Astrocyte of the spinal cord (primary cell): ENCODE data around the gene TMED10.

Experiments
- DNase-seq: peaks from one replicate; pipeline ENCODE4 v3.0.0; 2011; ENCODE audit warnings: low read depth, low spot score
- H3K4me3 ChIP-seq: 2 replicates; pipeline ENCODE4 v1.5.1; 2011; ENCODE audit warnings: low read depth, mild to moderate bottlenecking, low read length, moderate library complexity
- CTCF ChIP-seq: IDR thresholded peaks from 2 replicates; pipeline ENCODE4 v1.5.1; 2012; ENCODE audit warnings: low read depth, mild to moderate bottlenecking, low read length, inconsistent platforms
- in situ Hi-C: cut with HindIII; loops from 2 replicates; pipeline ENCODE4 v1.10.0; 2017; ENCODE audit warnings: low sequenced_read_pairs

Gene TMED10

DNA sequence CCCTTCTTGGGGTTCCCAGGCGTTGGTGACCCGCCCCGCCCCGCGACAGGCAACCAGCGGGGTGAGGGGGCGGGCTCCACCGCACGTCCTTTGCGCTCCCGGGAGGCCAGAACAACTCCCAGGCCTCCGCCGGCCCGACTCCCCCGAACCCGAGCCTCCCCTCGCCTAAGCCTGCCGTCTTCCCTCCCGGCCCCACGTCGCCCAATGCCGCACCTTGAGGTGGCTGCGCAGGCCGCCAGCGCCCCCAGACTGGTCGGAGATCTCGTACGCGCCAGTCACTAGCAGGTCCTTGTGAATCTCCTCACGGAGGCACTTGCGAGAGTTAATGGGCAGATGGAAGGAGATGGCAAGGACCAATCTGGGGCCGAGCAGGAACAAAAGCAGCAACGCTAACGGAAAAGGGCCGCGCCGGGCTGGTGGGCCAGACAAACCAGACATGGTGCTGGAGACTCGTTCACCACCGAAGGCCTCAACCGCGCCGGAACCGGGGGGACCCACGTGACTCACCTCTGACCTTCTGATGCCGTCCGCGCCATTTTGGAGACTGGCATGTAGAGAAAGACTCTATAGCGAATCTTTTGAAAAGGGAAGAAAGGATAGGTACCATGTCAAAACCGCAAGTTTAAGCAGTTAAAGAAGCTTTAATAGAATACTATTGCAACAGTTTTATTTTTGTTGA is at the start of gene TMED10:
TSS of gene TMED10 (minus strand) at position 471 of the 679 bp plus-strand sequence. CDS start at position 438, 33 bp downstream.
- H3K4me3 ChIP-seq: peak within 1 kb of the TSS; percentile 76
- TF ChIP-seq CTCF: no peak
- DNase-seq: peak; percentile 93
- in situ Hi-C loops: no loop called here

DNA sequence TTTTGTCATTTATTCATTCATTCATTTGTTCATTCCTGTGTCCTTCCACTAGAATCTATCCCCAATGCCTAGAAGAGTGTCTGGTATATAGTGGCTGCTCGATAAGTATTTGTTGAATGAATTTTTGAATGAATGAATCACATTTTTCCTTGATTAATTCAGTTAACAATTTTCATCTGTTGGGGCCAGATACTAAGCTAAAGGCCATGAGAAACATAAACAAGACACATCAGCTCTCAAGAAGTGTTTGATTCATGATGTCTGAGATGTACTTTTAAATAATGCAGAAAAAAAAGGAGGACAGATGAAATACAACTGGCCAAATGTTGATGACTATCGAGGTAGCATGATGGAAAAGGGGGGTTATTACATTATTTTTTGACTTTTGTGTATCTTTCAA is 48.1 kb upstream of the TMED10 start:
- in situ Hi-C loops: no loop called here
- DNase-seq: no peak
- H3K4me3 ChIP-seq: no peak overlapping the region
- no peak for TF ChIP-seq CTCF

DNA sequence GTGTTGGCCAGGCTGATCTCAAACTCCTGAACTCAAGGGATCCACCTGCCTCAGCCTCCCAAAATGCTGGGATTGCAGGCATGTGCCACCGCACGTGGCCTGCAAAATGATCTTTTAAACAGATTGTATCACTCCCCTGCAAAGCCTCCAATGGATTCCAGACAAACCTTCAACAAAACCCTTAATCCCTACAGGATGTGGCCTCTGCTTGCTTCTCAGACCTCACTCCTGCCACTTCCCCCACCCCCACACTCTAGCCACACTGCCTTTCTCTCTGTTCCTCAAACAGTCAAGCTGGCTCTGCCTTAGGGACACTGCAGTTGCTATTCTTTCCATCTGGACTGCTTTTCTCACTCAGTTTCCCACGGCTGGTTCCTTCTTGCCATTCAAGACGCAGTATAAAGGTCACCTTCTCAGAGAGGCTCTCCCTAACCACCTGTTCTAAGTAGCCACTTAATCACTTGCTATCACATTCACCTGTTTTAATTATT is 47.3 kb upstream of the TMED10 start:
- peak; percentile 20 for DNase-seq
- H3K4me3 ChIP-seq: no peak overlapping the region
- no peak for TF ChIP-seq CTCF
- in situ Hi-C loops: no loop called here

DNA sequence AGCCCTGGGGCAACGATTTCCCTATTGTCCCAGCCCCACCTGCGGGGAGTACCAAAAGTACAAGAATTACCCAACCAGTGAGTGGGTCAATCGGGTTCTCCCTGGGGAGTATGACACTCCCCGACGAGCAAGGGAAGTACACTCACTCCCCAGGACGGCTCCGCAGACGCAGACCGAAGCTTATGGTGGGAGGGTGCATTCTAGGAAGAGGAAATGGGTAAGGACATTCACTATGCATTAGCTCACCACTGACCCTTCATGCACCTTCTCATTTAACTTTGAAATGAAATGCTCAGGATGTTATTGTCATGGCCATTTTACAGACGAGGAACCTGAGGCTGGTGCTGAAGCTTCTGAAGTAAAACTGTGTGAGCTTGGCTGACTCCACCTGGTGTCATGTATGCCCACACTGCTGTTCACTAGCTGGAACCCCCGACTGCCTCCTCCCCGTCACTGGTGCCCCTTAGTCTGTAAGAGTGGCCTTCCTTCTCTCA is 45.8 kb upstream of the TMED10 start:
- in situ Hi-C loops: no loop called here
- no peak overlapping the region for H3K4me3 ChIP-seq
- DNase-seq: peak; percentile 90
- no peak for TF ChIP-seq CTCF

DNA sequence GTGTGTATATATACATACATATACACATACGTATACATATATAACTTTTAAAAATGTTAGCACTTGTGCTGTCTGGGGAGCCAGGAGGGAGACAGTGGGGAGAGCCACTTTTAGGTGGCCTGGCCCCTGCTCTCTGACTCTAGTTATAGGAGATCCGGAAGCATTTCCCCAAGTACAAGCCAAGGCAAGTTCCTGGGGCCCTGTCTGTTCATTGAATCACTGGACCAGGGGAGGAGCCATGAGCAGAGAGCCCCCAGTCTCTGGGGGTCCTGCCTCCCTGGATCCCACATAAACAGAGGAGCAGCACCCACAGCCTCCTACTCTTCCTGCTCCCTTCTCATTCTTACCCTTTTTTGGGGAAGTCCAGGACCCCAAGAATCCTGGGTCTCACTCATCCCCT is 45.4 kb upstream of the TMED10 start:
- in situ Hi-C loops: no loop called here
- no peak overlapping the region for H3K4me3 ChIP-seq
- DNase-seq: no peak
- TF ChIP-seq CTCF: no peak

GRCh38 chr14:75220156-75220555 is 43.7 kb upstream of the TMED10 start:
- no peak overlapping the region for H3K4me3 ChIP-seq
- in situ Hi-C loops: no loop called here
- no peak for DNase-seq
- no peak for TF ChIP-seq CTCF
